22Rv1 (cell line): ENCODE results near the gene LRRC56.

Experiments used
- CTCF ChIP-seq: fragments of 450-650 bp; IDR thresholded peaks from 2 replicates; pipeline ENCODE4 v1.5.1; 2017; ENCODE audit warnings: mild to moderate bottlenecking
- ZFX ChIP-seq: fragments of 450-650 bp; IDR thresholded peaks from 2 replicates; pipeline ENCODE4 v1.6.1; 2017; ENCODE audit warnings: antibody characterized with exemption, borderline replicate concordance

- TF ChIP-seq CTCF (no peak), ZFX (peak; percentile 79; the same call in 1 of the 2 replicates)
Observed at GRCh38 chr11:575996-576768, 38.9 kb downstream of the LRRC56 start, which contains the start of gene PHRF1.
